Tibial nerve (tissue), 3 donors: ENCODE data around the gene PLEKHM1.
"Not testable (repeated sequence)": the region's sequence is repeated elsewhere in the genome, so short reads cannot be mapped to it uniquely, and the experiment has no call there.

Experiments used
- POLR2A ChIP-seq, 2 donors: fragments of 450-650 bp; IDR thresholded peaks; one replicate each; pipeline ENCODE4 v1.6.1; 2017; ENCODE audit warnings: antibody characterized with exemption in 2 of 2, mild to moderate bottlenecking in 2 of 2, moderate library complexity in 2 of 2
- TF ChIP-seq, protein P1 (sequence below), 5 experiments: fragments of 200-600 bp in 3 of 5; fragments of 450-650 bp in 2 of 5; sonication (generic) in 3 of 5; IDR thresholded peaks; one replicate each; pipeline ENCODE4 v1.5.1; 2016 to 2019; ENCODE audit warnings: antibody characterized with exemption in 5 of 5, mild to moderate bottlenecking in 3 of 5, moderate library complexity in 2 of 5

GRCh38 chr17:45497449-45497848 lies 6.9 kb upstream of the PLEKHM1 start:
- TF ChIP-seq POLR2A (IDR thresholded peaks at IDR 0.05): not testable (repeated sequence)
- TF ChIP-seq, protein P1, sequence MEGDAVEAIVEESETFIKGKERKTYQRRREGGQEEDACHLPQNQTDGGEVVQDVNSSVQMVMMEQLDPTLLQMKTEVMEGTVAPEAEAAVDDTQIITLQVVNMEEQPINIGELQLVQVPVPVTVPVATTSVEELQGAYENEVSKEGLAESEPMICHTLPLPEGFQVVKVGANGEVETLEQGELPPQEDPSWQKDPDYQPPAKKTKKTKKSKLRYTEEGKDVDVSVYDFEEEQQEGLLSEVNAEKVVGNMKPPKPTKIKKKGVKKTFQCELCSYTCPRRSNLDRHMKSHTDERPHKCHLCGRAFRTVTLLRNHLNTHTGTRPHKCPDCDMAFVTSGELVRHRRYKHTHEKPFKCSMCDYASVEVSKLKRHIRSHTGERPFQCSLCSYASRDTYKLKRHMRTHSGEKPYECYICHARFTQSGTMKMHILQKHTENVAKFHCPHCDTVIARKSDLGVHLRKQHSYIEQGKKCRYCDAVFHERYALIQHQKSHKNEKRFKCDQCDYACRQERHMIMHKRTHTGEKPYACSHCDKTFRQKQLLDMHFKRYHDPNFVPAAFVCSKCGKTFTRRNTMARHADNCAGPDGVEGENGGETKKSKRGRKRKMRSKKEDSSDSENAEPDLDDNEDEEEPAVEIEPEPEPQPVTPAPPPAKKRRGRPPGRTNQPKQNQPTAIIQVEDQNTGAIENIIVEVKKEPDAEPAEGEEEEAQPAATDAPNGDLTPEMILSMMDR (IDR thresholded peaks at IDR 0.05): not testable (repeated sequence)
